HepG2 (cell line): ENCODE data around the gene NFKB2. TPM values are rescaled to one million over a fixed set of nuclear protein-coding genes. Genes with fewer than 3 reads are reported as not detected.
A peak's percentile ranks its signal among the peaks of the same experiment; 100 is the strongest.

ENCODE experiments used
- ATAC-seq: fragments of 200-7000 bp; cut with Tn5 transposase; 3 replicates; pipeline ENCODE4 v1.9.1; 2020; ENCODE audit warnings: mild to moderate bottlenecking, moderate library complexity
- BruUV-seq: library from RNA; stranded (reverse); fragments of 400-500 nt; replicated peaks from 2 replicates; lab custom pipeline; 2021; lab: Mats Ljungman, UMichigan
- CTCF ChIA-PET: fragments of 300-600 bp; formaldehyde crosslinking; extraction: SDS; loops from one replicate; lab custom pipeline; 2021; ENCODE audit warnings: low total read pairs, inconsistent platforms, low intra/inter-chr PET ratio; lab: Yijun Ruan, JAX
- POLR2A ChIA-PET: fragments of 350-600 bp; sonication (Branson Sonifier 250); formaldehyde crosslinking; loops from one replicate; lab custom pipeline; 2020; ENCODE audit warnings: antibody characterized with exemption, inconsistent platforms; lab: Yijun Ruan, JAX
- DNase-seq: peaks from one replicate; pipeline ENCODE4 v3.0.0-alpha.2; 2015; ENCODE audit warnings: low spot score
- FAIRE-seq: peaks from 3 replicates; lab custom pipeline; 2011; peaks lifted over from hg19 to GRCh38; lab: Jason Lieb, UNC
- H2AFZ ChIP-seq: one replicate; pipeline ENCODE4 v1.6.1; 2011; ENCODE audit warnings: low read length, inconsistent platforms
- H3K27ac ChIP-seq: fragments of 300-600 bp; 3 replicates; pipeline ENCODE4 v1.8.0; 2011; ENCODE audit warnings: mixed run types, mild to moderate bottlenecking, mixed read lengths, low read length, inconsistent platforms; ENCODE audit not compliant: insufficient read depth; ENCODE audit errors: extremely low read length
- H3K27me3 ChIP-seq, 2 experiments: fragments of 200-600 bp in 1 of 2; 2 replicates in 1 of 2; 3 replicates in 1 of 2; pipeline versions ENCODE4 v1.6.0 to v1.8.0; 2011; ENCODE audit warnings: low read length in 2 of 2, mild to moderate bottlenecking in 2 of 2, moderate library complexity in 2 of 2, inconsistent platforms in 1 of 2; ENCODE audit not compliant: insufficient read depth in 2 of 2, control insufficient read depth in 1 of 2
- H3K36me3 ChIP-seq, 2 experiments: fragments of 200-600 bp in 1 of 2; replicated peaks in 1 of 2; 2 replicates in 1 of 2; 3 replicates in 1 of 2; pipeline versions ENCODE4 v1.5.1 to v1.8.0; 2011; ENCODE audit warnings: low read length in 2 of 2, inconsistent platforms in 1 of 2; ENCODE audit not compliant: insufficient read depth in 2 of 2, control insufficient read depth in 1 of 2
- H3K4me1 ChIP-seq: 2 replicates; pipeline ENCODE4 v1.5.1; 2012; ENCODE audit warnings: low read length, inconsistent platforms; ENCODE audit not compliant: insufficient read depth
- H3K4me2 ChIP-seq: 2 replicates; pipeline ENCODE4 v1.6.0; 2011; ENCODE audit warnings: low read depth, low read length, inconsistent platforms
- H3K4me3 ChIP-seq, 3 experiments: fragments of 200-600 bp in 1 of 3; sonication (generic), shearing (Covaris generic) in 1 of 3; replicated peaks in 1 of 3; 2 replicates each; pipeline ENCODE4 v1.5.1; 2011 to 2016; ENCODE audit warnings: low read length in 3 of 3, inconsistent platforms in 2 of 3, low read depth in 2 of 3, mild to moderate bottlenecking in 2 of 3, control low read depth in 1 of 3, mixed read lengths in 1 of 3; ENCODE audit not compliant: insufficient read depth in 1 of 3
- H3K79me2 ChIP-seq: one replicate; pipeline ENCODE4 v1.6.1; 2011; ENCODE audit warnings: low read length, inconsistent platforms; ENCODE audit not compliant: insufficient read depth
- H3K9ac ChIP-seq: 2 replicates; pipeline ENCODE4 v1.6.0; 2011; ENCODE audit warnings: mild to moderate bottlenecking, low read depth, low read length, inconsistent platforms; ENCODE audit not compliant: insufficient read depth
- H3K9me3 ChIP-seq: 2 replicates; pipeline ENCODE4 v1.5.1; 2012; ENCODE audit warnings: mild to moderate bottlenecking, low read length
- H4K20me1 ChIP-seq: 2 replicates; pipeline ENCODE4 v1.6.0; 2011; ENCODE audit warnings: inconsistent platforms, mild to moderate bottlenecking, low read length, moderate library complexity; ENCODE audit not compliant: insufficient read depth
- HDAC1 ChIP-seq: sonication (generic); formaldehyde crosslinking; IDR thresholded peaks from 2 replicates; pipeline ENCODE4 v1.5.1; 2020; ENCODE audit warnings: mild to moderate bottlenecking, missing genetic modification reagents
- PRMT3 ChIP-seq: sonication (generic); formaldehyde crosslinking; IDR thresholded peaks from 2 replicates; pipeline ENCODE4 v1.8.1; 2022; ENCODE audit warnings: low read depth, mild to moderate bottlenecking, moderate library complexity, missing genetic modification reagents, borderline replicate concordance
- TBX2 ChIP-seq: sonication (generic); formaldehyde crosslinking; IDR thresholded peaks from 2 replicates; pipeline ENCODE4 v1.5.0; 2020; ENCODE audit warnings: missing genetic modification reagents, mild to moderate bottlenecking, borderline replicate concordance
- TGIF2 ChIP-seq: IDR thresholded peaks from 2 replicates; pipeline ENCODE4 v1.6.1; 2016; ENCODE audit warnings: control low read depth, missing compliant biosample characterization
- TSC22D2 ChIP-seq: sonication (generic); formaldehyde crosslinking; IDR thresholded peaks from 2 replicates; pipeline ENCODE4 v1.5.1; 2020; ENCODE audit warnings: missing genetic modification reagents, mild to moderate bottlenecking, borderline replicate concordance
- ZNF121 ChIP-seq: sonication (generic); formaldehyde crosslinking; IDR thresholded peaks from 2 replicates; pipeline ENCODE4 v1.5.0; 2020; ENCODE audit warnings: mild to moderate bottlenecking, missing genetic modification reagents
- ZNF678 ChIP-seq: sonication (generic); formaldehyde crosslinking; IDR thresholded peaks from 2 replicates; pipeline ENCODE4 v1.4.0; 2020; ENCODE audit warnings: mild to moderate bottlenecking, missing genetic modification reagents
- WGBS: methylation state at CpG from one replicate; pipeline ENCODE4 v1.1.6; 2017; ENCODE audit warnings: low lambda C conversion rate; 5-methylcytosine and 5-hydroxymethylcytosine counted together
- in situ Hi-C: cut with HindIII; loops from 2 replicates; pipeline ENCODE4 v1.10.0; 2017; ENCODE audit warnings: low pct_unique_long_range_greater_than_20kb; ENCODE audit not compliant: extremely low pct_ligation_motif_present
- intact Hi-C: fragments of 100-400 bp; cut with micrococcal nuclease; formaldehyde crosslinking; loops from one replicate; pipeline ENCODE4 v1.10.0; 2022; ENCODE audit not compliant: unreplicated experiment
- polyA plus RNA-seq, 8 experiments: library from polyadenylated mRNA; depleted of rRNA in 3 of 8; stranded (reverse) in 7 of 8; unstranded in 1 of 8; fragments of >200 nt; fragmentation: Illumina TruSeq in 4 of 8; extraction: Trizol in 4 of 8; gene quantifications; 2 replicates each; pipeline versions ENCODE4 v1.2.1 to v1.2.3, GENCODE V29; 2011 to 2016; ENCODE audit warnings: low read depth in 4 of 8, missing spikeins in 1 of 8, mixed read lengths in 1 of 8; ENCODE audit not compliant: insufficient read depth in 1 of 8
- total RNA-seq, 5 experiments: library from RNA; depleted of rRNA; stranded (reverse); fragments of >200 nt; fragmentation: Illumina TruSeq; extraction: Trizol; gene quantifications; 2 replicates each; pipeline ENCODE4 v1.2.3, GENCODE V29; 2016; ENCODE audit warnings: low read depth in 1 of 5
- TF ChIP-seq, protein P1 (sequence below): sonication (generic); formaldehyde crosslinking; IDR thresholded peaks from 2 replicates; pipeline ENCODE4 v1.4.0; 2020; ENCODE audit warnings: mild to moderate bottlenecking, missing genetic modification reagents, borderline replicate concordance

NFKB2 gene
- total and polyA plus RNA-seq, 2 of the 13 experiments (the other 11 are each of a cell fraction or from before 2014, with no cell fraction given): 7.7 to 12.5 TPM

DNA sequence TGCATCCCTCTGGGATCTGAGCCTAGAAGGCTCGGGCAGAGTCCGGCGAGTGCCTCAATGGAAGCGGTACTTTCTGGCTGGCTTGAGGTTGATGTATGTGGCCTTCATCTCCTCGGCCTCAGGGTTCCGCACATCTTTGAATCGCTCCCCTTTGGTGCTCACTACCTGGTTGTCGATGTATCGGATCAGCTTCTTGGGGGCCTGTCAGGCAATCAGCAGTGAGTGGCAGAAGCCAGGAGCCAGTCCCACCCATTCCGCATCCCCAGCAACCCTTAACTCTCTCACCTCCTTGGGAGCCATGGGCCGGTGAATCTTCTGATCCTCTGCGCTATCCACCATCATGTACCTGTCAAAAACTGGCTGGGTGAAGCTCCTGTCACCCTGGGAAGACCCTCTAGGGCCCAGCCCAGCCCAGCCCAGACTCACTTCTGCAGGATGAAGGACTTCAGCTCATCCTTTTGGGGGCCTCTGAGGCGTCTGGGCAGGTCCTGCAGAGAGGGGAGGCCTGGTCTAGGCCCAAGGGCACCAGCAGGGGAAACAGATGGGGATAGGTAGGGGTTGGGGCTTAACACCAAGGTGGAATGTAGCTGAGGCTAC lies 28.0 kb downstream of the NFKB2 start:
- Histone ChIP-seq H3K27me3 (peaks cover 0 to under 1% of the 10 kb centered on the region in 2 experiments; a peak in 1 of 5 replicates), H3K79me2 (no peaks in the 10 kb centered on the region), H3K9ac (peak overlapping the region; percentile 77), H4K20me1 (no peaks in the 10 kb centered on the region), H3K4me1 (peaks cover 25% of the 10 kb centered on the region), H3K36me3 (peaks cover 1 to 14% of the 10 kb centered on the region in 2 experiments; a peak in 3 of 5 replicates), H3K4me2 (peak overlapping the region; percentile 98), H3K9me3 (no peaks in the 10 kb centered on the region), H3K4me3 (peak overlapping the region in 1 of 3 experiments; percentile 97; a peak in 1 of 6 replicates), H2AFZ (no peak overlapping the region), H3K27ac (no peak overlapping the region)
- no TSS peak for BruUV-seq
- no peak for TF ChIP-seq ZNF678 (CRISPR knock-in tag)
- no peak for TF ChIP-seq TBX2 (CRISPR knock-in tag)
- no peak for TF ChIP-seq TSC22D2 (CRISPR knock-in tag)
- no peak for TF ChIP-seq PRMT3 (CRISPR knock-in tag)
- TF ChIP-seq HDAC1 (CRISPR knock-in tag): no peak
- no peak for TF ChIP-seq TGIF2
- TF ChIP-seq, protein P1, sequence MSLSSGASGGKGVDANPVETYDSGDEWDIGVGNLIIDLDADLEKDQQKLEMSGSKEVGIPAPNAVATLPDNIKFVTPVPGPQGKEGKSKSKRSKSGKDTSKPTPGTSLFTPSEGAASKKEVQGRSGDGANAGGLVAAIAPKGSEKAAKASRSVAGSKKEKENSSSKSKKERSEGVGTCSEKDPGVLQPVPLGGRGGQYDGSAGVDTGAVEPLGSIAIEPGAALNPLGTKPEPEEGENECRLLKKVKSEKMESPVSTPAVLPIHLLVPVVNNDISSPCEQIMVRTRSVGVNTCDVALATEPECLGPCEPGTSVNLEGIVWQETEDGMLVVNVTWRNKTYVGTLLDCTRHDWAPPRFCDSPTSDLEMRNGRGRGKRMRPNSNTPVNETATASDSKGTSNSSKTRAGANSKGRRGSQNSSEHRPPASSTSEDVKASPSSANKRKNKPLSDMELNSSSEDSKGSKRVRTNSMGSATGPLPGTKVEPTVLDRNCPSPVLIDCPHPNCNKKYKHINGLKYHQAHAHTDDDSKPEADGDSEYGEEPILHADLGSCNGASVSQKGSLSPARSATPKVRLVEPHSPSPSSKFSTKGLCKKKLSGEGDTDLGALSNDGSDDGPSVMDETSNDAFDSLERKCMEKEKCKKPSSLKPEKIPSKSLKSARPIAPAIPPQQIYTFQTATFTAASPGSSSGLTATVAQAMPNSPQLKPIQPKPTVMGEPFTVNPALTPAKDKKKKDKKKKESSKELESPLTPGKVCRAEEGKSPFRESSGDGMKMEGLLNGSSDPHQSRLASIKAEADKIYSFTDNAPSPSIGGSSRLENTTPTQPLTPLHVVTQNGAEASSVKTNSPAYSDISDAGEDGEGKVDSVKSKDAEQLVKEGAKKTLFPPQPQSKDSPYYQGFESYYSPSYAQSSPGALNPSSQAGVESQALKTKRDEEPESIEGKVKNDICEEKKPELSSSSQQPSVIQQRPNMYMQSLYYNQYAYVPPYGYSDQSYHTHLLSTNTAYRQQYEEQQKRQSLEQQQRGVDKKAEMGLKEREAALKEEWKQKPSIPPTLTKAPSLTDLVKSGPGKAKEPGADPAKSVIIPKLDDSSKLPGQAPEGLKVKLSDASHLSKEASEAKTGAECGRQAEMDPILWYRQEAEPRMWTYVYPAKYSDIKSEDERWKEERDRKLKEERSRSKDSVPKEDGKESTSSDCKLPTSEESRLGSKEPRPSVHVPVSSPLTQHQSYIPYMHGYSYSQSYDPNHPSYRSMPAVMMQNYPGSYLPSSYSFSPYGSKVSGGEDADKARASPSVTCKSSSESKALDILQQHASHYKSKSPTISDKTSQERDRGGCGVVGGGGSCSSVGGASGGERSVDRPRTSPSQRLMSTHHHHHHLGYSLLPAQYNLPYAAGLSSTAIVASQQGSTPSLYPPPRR (CRISPR knock-in tag): no peak
- no peak for TF ChIP-seq ZNF121 (CRISPR knock-in tag)
- no peak for FAIRE-seq
- DNase-seq: no peak
- in situ Hi-C loops (loop anchor here (5.0 kb wide), 1 partner anchor 39 kb away; no protein-coding TSS in a partner anchor), intact Hi-C loops (loop anchor here (5.0 kb wide), 1 partner anchor 54 kb away; no protein-coding TSS in a partner anchor)
- 97% methylated on average over 13 of the region's 13 CpGs for WGBS
- ChIA-PET POLR2A (interaction anchor here (1.2 to 5.3 kb wide), 6 partner anchors 11 to 161 kb away, joined by 3 to 135 read pairs (median 16); partner anchors contain the start of genes C10orf95, CUEDC2 and SUFU), CTCF (interaction anchor here (1.5 to 1.7 kb wide), 2 partner anchors 55 to 194 kb away, joined by 5 to 8 read pairs; no protein-coding TSS in a partner anchor)
- no peak for ATAC-seq
